ENCODE measurements around the gene ADGB. TPM values are rescaled to one million over a fixed set of nuclear protein-coding genes. Genes with fewer than 3 reads are reported as not detected.

The ADGB gene
- total RNA-seq, 2 experiments from 2014 or later: not detected

- H3K4me1 Mint-ChIP-seq (ENCODE audit: low read depth): no peaks in the 10 kb centered on the region
- H3K27me3 Mint-ChIP-seq: peaks cover 8% of the 10 kb centered on the region
- no peaks in the 10 kb centered on the region for H3K36me3 Mint-ChIP-seq (ENCODE audit: low read depth)
- H3K36me3 ChIP-seq (ENCODE audit: insufficient read depth, low read length): no peaks in the 10 kb centered on the region
- no peaks in the 10 kb centered on the region for H3K9me3 Mint-ChIP-seq
- H3K27ac ChIP-seq (ENCODE audit: low read depth in 1 of 2, low read length in 2 of 2): no peak overlapping the region
- no peak overlapping the region for H3K4me3 Mint-ChIP-seq
- TF ChIP-seq CTCF (IDR thresholded peaks at IDR 0.05): no peak
- H3K4me3 ChIP-seq (ENCODE audit: low read length): no peak overlapping the region
- no peak for ATAC-seq (ENCODE audit: poor library complexity)
- ChIA-PET CTCF (no interaction called here), POLR2A (no interaction called here)
- no peaks in the 10 kb centered on the region for H3K9me3 ChIP-seq (ENCODE audit: control insufficient read depth in 1 of 2, insufficient read depth in 1 of 2, low read length in 2 of 2)
- H3K27me3 ChIP-seq (ENCODE audit: control insufficient read depth in 1 of 2, insufficient read depth in 2 of 2, low read length in 2 of 2): no peaks in the 10 kb centered on the region
- H3K27ac Mint-ChIP-seq: no peak overlapping the region
- H3K4me1 ChIP-seq (ENCODE audit: insufficient read depth, low read length): no peaks in the 10 kb centered on the region
- intact Hi-C loops (cut with DNase I, micrococcal nuclease): no loop called here
- no peak for DNase-seq
Observed at GRCh38 chr6:146636481-146636880, 37.7 kb downstream of the ADGB start.

GRCh38 chr6:146642921-146643320 lies 44.1 kb downstream of the ADGB start:
- no peaks in the 10 kb centered on the region for H3K4me1 ChIP-seq (ENCODE audit: insufficient read depth, low read length)
- H3K36me3 ChIP-seq (ENCODE audit: insufficient read depth, low read length): no peaks in the 10 kb centered on the region
- no peak overlapping the region for H3K4me3 Mint-ChIP-seq
- H3K27ac Mint-ChIP-seq: no peak overlapping the region
- TF ChIP-seq CTCF (IDR thresholded peaks at IDR 0.05): no peak
- ATAC-seq (ENCODE audit: poor library complexity) (no peak), DNase-seq (no peak)
- no peaks in the 10 kb centered on the region for H3K9me3 ChIP-seq (ENCODE audit: control insufficient read depth in 1 of 2, insufficient read depth in 1 of 2, low read length in 2 of 2)
- no peak overlapping the region for H3K27ac ChIP-seq (ENCODE audit: low read depth in 1 of 2, low read length in 2 of 2)
- no peaks in the 10 kb centered on the region for H3K36me3 Mint-ChIP-seq (ENCODE audit: low read depth)
- ChIA-PET POLR2A (no interaction called here), CTCF (no interaction called here)
- H3K4me1 Mint-ChIP-seq (ENCODE audit: low read depth): no peaks in the 10 kb centered on the region
- no peaks in the 10 kb centered on the region for H3K9me3 Mint-ChIP-seq
- H3K27me3 ChIP-seq (ENCODE audit: control insufficient read depth in 1 of 2, insufficient read depth in 2 of 2, low read length in 2 of 2): no peaks in the 10 kb centered on the region
- H3K27me3 Mint-ChIP-seq: no peaks in the 10 kb centered on the region
- intact Hi-C loops (cut with DNase I, micrococcal nuclease): no loop called here
- H3K4me3 ChIP-seq (ENCODE audit: low read length): no peak overlapping the region

- Mint-ChIP-seq H3K4me3 (no peak overlapping the region), H3K27ac (no peak overlapping the region), H3K4me1 (ENCODE audit: low read depth) (no peaks in the 10 kb centered on the region), H3K9me3 (no peaks in the 10 kb centered on the region), H3K27me3 (no peaks in the 10 kb centered on the region), H3K36me3 (ENCODE audit: low read depth) (no peaks in the 10 kb centered on the region)
- POLR2A ChIA-PET: no interaction called here
- no peak overlapping the region for H3K4me3 ChIP-seq (ENCODE audit: low read length)
- no peak for TF ChIP-seq CTCF (IDR thresholded peaks at IDR 0.05)
- DNase-seq (no peak), ATAC-seq (ENCODE audit: poor library complexity) (no peak)
- no peaks in the 10 kb centered on the region for H3K9me3 ChIP-seq (ENCODE audit: control insufficient read depth in 1 of 2, insufficient read depth in 1 of 2, low read length in 2 of 2)
- CTCF ChIA-PET: no interaction called here
- H3K36me3 ChIP-seq (ENCODE audit: insufficient read depth, low read length): no peaks in the 10 kb centered on the region
- H3K27ac ChIP-seq (ENCODE audit: low read depth in 1 of 2, low read length in 2 of 2): no peak overlapping the region
- intact Hi-C loops (cut with DNase I, micrococcal nuclease): no loop called here
- H3K27me3 ChIP-seq (ENCODE audit: control insufficient read depth in 1 of 2, insufficient read depth in 2 of 2, low read length in 2 of 2): no peaks in the 10 kb centered on the region
- H3K4me1 ChIP-seq (ENCODE audit: insufficient read depth, low read length): no peaks in the 10 kb centered on the region
Observed at GRCh38 chr6:146650799-146651481, 52.2 kb downstream of the ADGB start.
